ENCODE measurements around the gene CFAP54.

The CFAP54 gene

DNA sequence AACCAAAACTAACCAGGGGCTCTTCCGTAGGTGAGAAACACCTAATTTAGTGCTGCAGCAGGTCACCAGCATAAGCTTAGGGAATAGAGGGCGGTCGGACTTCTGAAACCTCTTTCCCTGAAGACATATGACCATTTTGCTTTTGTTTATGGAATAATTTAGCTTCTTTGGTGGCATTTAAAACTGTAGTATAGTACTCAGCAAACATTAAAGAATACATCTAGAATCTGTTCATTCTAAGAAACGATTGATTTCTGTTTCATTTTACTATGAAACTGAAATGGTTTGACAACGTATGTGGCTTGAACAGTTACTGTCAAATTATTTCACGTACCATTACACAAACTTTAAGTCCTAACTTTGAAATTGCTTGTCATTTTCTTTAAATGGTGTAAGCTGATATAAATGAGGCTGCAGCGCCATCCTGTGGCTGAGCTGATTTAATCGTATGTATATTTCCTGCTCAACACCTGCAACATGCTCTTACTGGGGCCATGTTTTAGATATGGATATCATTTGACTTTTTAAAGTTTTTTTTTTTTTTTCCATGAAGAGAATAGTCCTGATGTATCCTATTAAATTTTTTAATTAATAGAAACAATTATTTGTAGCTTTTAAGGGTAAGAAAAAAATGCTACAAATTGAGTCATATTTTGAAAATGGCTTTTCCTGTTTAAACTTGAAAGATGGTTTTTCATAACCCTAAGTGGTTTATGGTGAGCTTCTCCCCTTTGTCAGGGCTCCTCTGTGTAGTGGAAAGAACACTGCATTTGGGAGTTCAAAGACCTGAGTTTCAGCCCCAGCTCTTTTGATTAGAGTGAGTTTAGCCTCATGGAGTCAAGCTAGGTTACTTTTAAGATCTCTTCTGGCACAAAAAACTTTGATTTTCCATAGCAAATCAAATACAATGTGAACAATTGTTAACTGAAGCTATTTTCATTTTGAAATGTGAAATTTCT is 27.4 kb downstream of the CFAP54 start:
- H3K4me3 ChIP-seq (IDR thresholded peaks at IDR 0.05; ENCODE audit: insufficient read depth, low read depth, low read length), result no peak overlapping the region
- H2AFZ ChIP-seq (ENCODE audit: low read depth), result peak overlapping the region; percentile 50; the same call in 1 of the 2 replicates
- no peak overlapping the region for H3K27ac ChIP-seq
- TF ChIP-seq, protein P1, sequence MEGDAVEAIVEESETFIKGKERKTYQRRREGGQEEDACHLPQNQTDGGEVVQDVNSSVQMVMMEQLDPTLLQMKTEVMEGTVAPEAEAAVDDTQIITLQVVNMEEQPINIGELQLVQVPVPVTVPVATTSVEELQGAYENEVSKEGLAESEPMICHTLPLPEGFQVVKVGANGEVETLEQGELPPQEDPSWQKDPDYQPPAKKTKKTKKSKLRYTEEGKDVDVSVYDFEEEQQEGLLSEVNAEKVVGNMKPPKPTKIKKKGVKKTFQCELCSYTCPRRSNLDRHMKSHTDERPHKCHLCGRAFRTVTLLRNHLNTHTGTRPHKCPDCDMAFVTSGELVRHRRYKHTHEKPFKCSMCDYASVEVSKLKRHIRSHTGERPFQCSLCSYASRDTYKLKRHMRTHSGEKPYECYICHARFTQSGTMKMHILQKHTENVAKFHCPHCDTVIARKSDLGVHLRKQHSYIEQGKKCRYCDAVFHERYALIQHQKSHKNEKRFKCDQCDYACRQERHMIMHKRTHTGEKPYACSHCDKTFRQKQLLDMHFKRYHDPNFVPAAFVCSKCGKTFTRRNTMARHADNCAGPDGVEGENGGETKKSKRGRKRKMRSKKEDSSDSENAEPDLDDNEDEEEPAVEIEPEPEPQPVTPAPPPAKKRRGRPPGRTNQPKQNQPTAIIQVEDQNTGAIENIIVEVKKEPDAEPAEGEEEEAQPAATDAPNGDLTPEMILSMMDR (conservative IDR thresholded peaks at IDR 0.05; ENCODE audit: low read depth, low read length), result peak; percentile 85
- no peaks in the 10 kb centered on the region for H4K20me1 ChIP-seq (ENCODE audit: insufficient read depth)
- H3K4me1 ChIP-seq (ENCODE audit: low read depth, poor library complexity, severe bottlenecking), result peaks cover 11% of the 10 kb centered on the region
- H3K9ac ChIP-seq, result no peak overlapping the region
- no peaks in the 10 kb centered on the region for H3K27me3 ChIP-seq (ENCODE audit: insufficient read depth, low read depth)
- H3K4me2 ChIP-seq, result peak overlapping the region; percentile 13; the same call in 1 of the 2 replicates
- H3K79me2 ChIP-seq (ENCODE audit: insufficient read depth, low read depth), result no peaks in the 10 kb centered on the region
- H3K36me3 ChIP-seq (ENCODE audit: insufficient read depth), result no peaks in the 10 kb centered on the region

DNA sequence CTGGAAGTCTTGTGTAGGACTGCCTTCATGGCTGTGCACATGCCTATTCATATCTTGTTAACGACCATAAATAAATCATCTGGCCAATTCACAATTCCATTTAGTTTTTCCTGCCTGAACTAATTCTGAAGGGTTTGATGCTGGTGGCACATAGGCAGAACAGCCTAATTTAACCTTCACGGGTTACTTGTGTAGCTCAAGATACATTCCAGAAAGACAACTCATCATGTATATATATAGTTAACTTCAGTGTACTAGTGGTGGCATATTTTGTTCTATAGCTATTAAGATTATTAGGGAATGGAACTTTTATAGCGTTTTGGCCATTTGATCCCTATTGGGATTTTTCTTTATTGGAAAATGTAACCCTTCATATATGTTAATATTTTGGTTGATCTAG is 31.4 kb downstream of the CFAP54 start:
- H2AFZ ChIP-seq (ENCODE audit: low read depth), result no peak overlapping the region
- H3K79me2 ChIP-seq (ENCODE audit: insufficient read depth, low read depth), result no peaks in the 10 kb centered on the region
- H3K4me2 ChIP-seq, result no peak overlapping the region
- peaks cover 11% of the 10 kb centered on the region for H3K4me1 ChIP-seq (ENCODE audit: low read depth, poor library complexity, severe bottlenecking)
- TF ChIP-seq, protein P1 (conservative IDR thresholded peaks at IDR 0.05; ENCODE audit: low read depth, low read length), result no peak
- H3K27me3 ChIP-seq (ENCODE audit: insufficient read depth, low read depth), result no peaks in the 10 kb centered on the region
- no peaks in the 10 kb centered on the region for H3K36me3 ChIP-seq (ENCODE audit: insufficient read depth)
- H3K9ac ChIP-seq, result no peak overlapping the region
- H3K27ac ChIP-seq, result no peak overlapping the region
- H3K4me3 ChIP-seq (IDR thresholded peaks at IDR 0.05; ENCODE audit: insufficient read depth, low read depth, low read length), result no peak overlapping the region
- H4K20me1 ChIP-seq (ENCODE audit: insufficient read depth), result no peaks in the 10 kb centered on the region

DNA sequence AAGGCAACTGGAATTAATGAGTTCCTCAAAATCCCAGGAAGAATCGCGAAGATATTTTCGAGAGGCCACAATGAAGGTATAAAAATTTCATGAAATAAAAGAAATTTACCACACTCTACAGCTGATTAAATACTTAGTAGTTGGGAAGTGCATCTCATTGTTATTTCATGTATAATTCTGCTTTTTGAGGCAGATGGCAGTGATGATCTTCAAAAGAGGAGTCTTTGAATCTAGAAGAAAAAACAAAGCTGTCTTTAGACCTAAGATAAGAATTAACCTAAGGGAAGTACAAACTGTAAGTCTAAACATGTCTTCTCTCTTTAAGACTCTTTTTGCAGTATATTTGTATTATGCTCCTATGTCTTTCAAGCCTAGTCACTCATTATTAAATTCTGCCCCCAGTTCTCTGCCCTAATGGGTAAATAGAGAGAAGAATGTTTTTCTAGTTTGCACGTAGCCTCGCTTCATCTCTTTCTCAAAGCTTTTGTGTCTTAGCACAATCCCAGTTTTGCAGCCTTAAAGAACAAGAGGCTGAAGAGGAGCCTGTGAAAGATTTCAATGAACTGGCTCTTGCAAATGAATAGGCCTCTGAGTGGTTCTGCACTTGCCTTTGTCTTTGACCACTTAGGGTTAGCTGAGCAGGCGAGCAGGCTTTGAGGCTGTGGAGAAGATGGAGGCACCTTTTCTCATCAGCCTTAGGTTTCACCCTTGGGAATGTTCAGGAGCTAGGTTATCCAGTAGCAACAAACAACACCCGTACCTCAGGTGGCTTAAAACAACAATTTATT is 32.7 kb downstream of the CFAP54 start:
- no peak overlapping the region for H3K9ac ChIP-seq
- no peak overlapping the region for H3K4me2 ChIP-seq
- H3K27ac ChIP-seq, result no peak overlapping the region
- H3K27me3 ChIP-seq (ENCODE audit: insufficient read depth, low read depth), result no peaks in the 10 kb centered on the region
- H3K4me1 ChIP-seq (ENCODE audit: low read depth, poor library complexity, severe bottlenecking), result peaks cover 3% of the 10 kb centered on the region
- no peak overlapping the region for H3K4me3 ChIP-seq (IDR thresholded peaks at IDR 0.05; ENCODE audit: insufficient read depth, low read depth, low read length)
- no peaks in the 10 kb centered on the region for H3K79me2 ChIP-seq (ENCODE audit: insufficient read depth, low read depth)
- TF ChIP-seq, protein P1 (conservative IDR thresholded peaks at IDR 0.05; ENCODE audit: low read depth, low read length), result no peak
- no peak overlapping the region for H2AFZ ChIP-seq (ENCODE audit: low read depth)
- no peaks in the 10 kb centered on the region for H3K36me3 ChIP-seq (ENCODE audit: insufficient read depth)
- no peaks in the 10 kb centered on the region for H4K20me1 ChIP-seq (ENCODE audit: insufficient read depth)

DNA sequence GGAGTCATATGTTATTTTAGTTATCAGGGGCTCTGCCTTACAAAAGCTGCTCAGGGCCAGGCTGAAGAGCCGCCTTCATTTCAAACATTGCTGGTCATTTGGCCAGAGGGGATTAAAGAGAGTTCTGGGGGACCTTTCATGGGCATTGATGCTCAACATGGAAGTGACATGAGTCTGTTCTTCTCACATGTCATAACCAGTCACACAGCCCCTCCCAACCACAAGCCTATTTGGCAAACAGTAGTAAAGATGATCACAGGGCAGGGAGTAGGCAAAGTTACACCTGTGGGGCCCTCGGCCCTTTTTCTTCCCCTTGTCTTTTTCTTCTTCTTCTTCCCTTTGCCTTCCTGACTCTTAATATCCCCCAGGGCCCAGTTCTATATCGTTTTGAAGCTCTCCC is 33.3 kb downstream of the CFAP54 start:
- no peaks in the 10 kb centered on the region for H4K20me1 ChIP-seq (ENCODE audit: insufficient read depth)
- no peak overlapping the region for H3K4me3 ChIP-seq (IDR thresholded peaks at IDR 0.05; ENCODE audit: insufficient read depth, low read depth, low read length)
- H3K9ac ChIP-seq, result no peak overlapping the region
- H2AFZ ChIP-seq (ENCODE audit: low read depth), result no peak overlapping the region
- H3K4me1 ChIP-seq (ENCODE audit: low read depth, poor library complexity, severe bottlenecking), result no peaks in the 10 kb centered on the region
- H3K36me3 ChIP-seq (ENCODE audit: insufficient read depth), result no peaks in the 10 kb centered on the region
- TF ChIP-seq, protein P1 (conservative IDR thresholded peaks at IDR 0.05; ENCODE audit: low read depth, low read length), result no peak
- no peak overlapping the region for H3K27ac ChIP-seq
- H3K27me3 ChIP-seq (ENCODE audit: insufficient read depth, low read depth), result no peaks in the 10 kb centered on the region
- H3K79me2 ChIP-seq (ENCODE audit: insufficient read depth, low read depth), result no peaks in the 10 kb centered on the region
- H3K4me2 ChIP-seq, result no peak overlapping the region
